OCI-LY1 (cell line): ENCODE results near the gene KDM1A.

Experiments
- EZH2 ChIP-seq: fragments of 200-600 bp; sonication (generic), shearing (Covaris generic); IDR thresholded peaks from 2 replicates; pipeline ENCODE4 v1.8.0; 2017; ENCODE audit warnings: borderline replicate concordance, mixed run types, mild to moderate bottlenecking, antibody characterized with exemption, low read length, moderate library complexity, mixed read lengths
- TF ChIP-seq, protein P1 (sequence below): fragments of 200-600 bp; sonication (generic), shearing (Covaris generic); IDR thresholded peaks from 2 replicates; pipeline ENCODE4 v1.5.1; 2017; ENCODE audit warnings: mild to moderate bottlenecking, antibody characterized with exemption, low read length, moderate library complexity, mixed read lengths

GRCh38 chr1:23066075-23066474 is 46.8 kb downstream of the KDM1A start:
- TF ChIP-seq EZH2 = no peak
- TF ChIP-seq, protein P1, sequence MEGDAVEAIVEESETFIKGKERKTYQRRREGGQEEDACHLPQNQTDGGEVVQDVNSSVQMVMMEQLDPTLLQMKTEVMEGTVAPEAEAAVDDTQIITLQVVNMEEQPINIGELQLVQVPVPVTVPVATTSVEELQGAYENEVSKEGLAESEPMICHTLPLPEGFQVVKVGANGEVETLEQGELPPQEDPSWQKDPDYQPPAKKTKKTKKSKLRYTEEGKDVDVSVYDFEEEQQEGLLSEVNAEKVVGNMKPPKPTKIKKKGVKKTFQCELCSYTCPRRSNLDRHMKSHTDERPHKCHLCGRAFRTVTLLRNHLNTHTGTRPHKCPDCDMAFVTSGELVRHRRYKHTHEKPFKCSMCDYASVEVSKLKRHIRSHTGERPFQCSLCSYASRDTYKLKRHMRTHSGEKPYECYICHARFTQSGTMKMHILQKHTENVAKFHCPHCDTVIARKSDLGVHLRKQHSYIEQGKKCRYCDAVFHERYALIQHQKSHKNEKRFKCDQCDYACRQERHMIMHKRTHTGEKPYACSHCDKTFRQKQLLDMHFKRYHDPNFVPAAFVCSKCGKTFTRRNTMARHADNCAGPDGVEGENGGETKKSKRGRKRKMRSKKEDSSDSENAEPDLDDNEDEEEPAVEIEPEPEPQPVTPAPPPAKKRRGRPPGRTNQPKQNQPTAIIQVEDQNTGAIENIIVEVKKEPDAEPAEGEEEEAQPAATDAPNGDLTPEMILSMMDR = no peak
